Fibroblast of pulmonary artery (primary cell): ENCODE results near the gene HOXA5.

Experiments
- DNase-seq: peaks from one replicate; pipeline ENCODE4 v3.0.0-alpha.2; 2010; ENCODE audit warnings: low read depth
- H3K4me3 ChIP-seq: replicated peaks from 2 replicates; pipeline ENCODE4 v1.5.1; 2011; ENCODE audit warnings: low read depth, mild to moderate bottlenecking, control low read depth, low read length, moderate library complexity
- CTCF ChIP-seq: IDR thresholded peaks from 2 replicates; pipeline ENCODE4 v1.5.1; 2011; ENCODE audit warnings: mild to moderate bottlenecking, control low read depth, low read length, inconsistent platforms; ENCODE audit errors: missing control alignments

Gene HOXA5

GRCh38 chr7:27098578-27099451 is 44.7 kb downstream of the HOXA5 start:
- no peak for DNase-seq
- peak overlapping the region; percentile 55 for H3K4me3 ChIP-seq
- no peak for TF ChIP-seq CTCF

- no peak for TF ChIP-seq CTCF
- no peak for DNase-seq
- peak overlapping the region; percentile 55 for H3K4me3 ChIP-seq
Measured at GRCh38 chr7:27097686-27098577, 45.5 kb downstream of the HOXA5 start.

- DNase-seq = no peak
- H3K4me3 ChIP-seq = peak overlapping the region; percentile 55
- no peak for TF ChIP-seq CTCF
Measured at GRCh38 chr7:27096768-27097514, 46.5 kb downstream of the HOXA5 start.

GRCh38 chr7:27095897-27096767 is 47.3 kb downstream of the HOXA5 start, which contains the start of gene HOXA1:
TSS of gene HOXA1 (minus strand) at chr7:27096000. CDS start at chr7:27095912, 88 bp downstream.
- peak within 1 kb of the TSS; percentile 55 for H3K4me3 ChIP-seq
- no peak for TF ChIP-seq CTCF
- peak; percentile 72 for DNase-seq

- TF ChIP-seq CTCF = no peak
- no peak for DNase-seq
- peak overlapping the region; percentile 41 for H3K4me3 ChIP-seq
Measured at GRCh38 chr7:27095050-27095896, 48.2 kb downstream of the HOXA5 start.
